Loucy (cell line): ENCODE results near the gene SUPT5H.
A peak's percentile ranks its signal among the peaks of the same experiment; 100 is the strongest.

Experiments used
- H2AFZ ChIP-seq: fragments of 200-600 bp; sonication (generic); 2 replicates; pipeline ENCODE4 v1.6.0; 2016; ENCODE audit warnings: antibody characterized with exemption, mild to moderate bottlenecking, low read length, moderate library complexity
- H3F3A ChIP-seq: fragments of 200-600 bp; 2 replicates; pipeline ENCODE4 v1.6.0; 2016; ENCODE audit warnings: antibody characterized with exemption, low read depth, mild to moderate bottlenecking
- H3K27me3 ChIP-seq: fragments of 200-600 bp; sonication (generic); 2 replicates; pipeline ENCODE4 v1.6.1; 2014; ENCODE audit warnings: low read length, mild to moderate bottlenecking; ENCODE audit not compliant: insufficient read depth, poor library complexity, severe bottlenecking
- H3K36me3 ChIP-seq: fragments of 200-600 bp; sonication (generic); 2 replicates; pipeline ENCODE4 v1.6.1; 2016; ENCODE audit warnings: low read length; ENCODE audit not compliant: insufficient read depth
- H3K4me1 ChIP-seq: fragments of 200-600 bp; sonication (generic); 2 replicates; pipeline ENCODE4 v1.5.1; 2014; ENCODE audit warnings: low read length, mild to moderate bottlenecking; ENCODE audit not compliant: insufficient read depth, poor library complexity, severe bottlenecking
- H3K4me2 ChIP-seq: fragments of 200-600 bp; sonication (generic); 2 replicates; pipeline ENCODE4 v1.6.0; 2014; ENCODE audit warnings: antibody characterized with exemption, low read length, low read depth, mild to moderate bottlenecking; ENCODE audit not compliant: poor library complexity, severe bottlenecking
- H3K4me3 ChIP-seq: fragments of 200-600 bp; sonication (generic); 2 replicates; pipeline ENCODE4 v1.5.1; 2014; ENCODE audit warnings: low read length, mild to moderate bottlenecking, mixed read lengths; ENCODE audit not compliant: poor library complexity, severe bottlenecking
- H3K79me2 ChIP-seq: fragments of 200-600 bp; sonication (generic); 2 replicates; pipeline ENCODE4 v1.6.1; 2014; ENCODE audit warnings: low read length; ENCODE audit not compliant: insufficient read depth
- H3K9ac ChIP-seq: fragments of 200-600 bp; sonication (generic); 2 replicates; pipeline ENCODE4 v1.6.0; 2014; ENCODE audit warnings: mild to moderate bottlenecking, low read depth, low read length, moderate library complexity; ENCODE audit not compliant: poor library complexity, severe bottlenecking
- H3K9me2 ChIP-seq: fragments of 200-600 bp; sonication (generic); replicated peaks from 2 replicates; pipeline ENCODE4 v1.6.1; 2016; ENCODE audit warnings: low read depth, low read length, mixed read lengths
- H3K9me3 ChIP-seq: fragments of 200-600 bp; sonication (generic); 2 replicates; pipeline ENCODE4 v1.6.1; 2014; ENCODE audit warnings: mild to moderate bottlenecking, antibody characterized with exemption, low read length, low read depth; ENCODE audit not compliant: insufficient read depth
- H4K20me1 ChIP-seq: fragments of 200-600 bp; sonication (generic); 2 replicates; pipeline ENCODE4 v1.6.0; 2014; ENCODE audit warnings: antibody characterized with exemption, low read length, mild to moderate bottlenecking; ENCODE audit not compliant: insufficient read depth, poor library complexity, severe bottlenecking
- CTCF ChIP-seq: fragments of 200-600 bp; sonication (generic); conservative IDR thresholded peaks from 2 replicates; pipeline ENCODE4 v1.5.1; 2014; ENCODE audit warnings: mild to moderate bottlenecking, antibody characterized with exemption, low read length
- EZH2phosphoT487 ChIP-seq: fragments of 200-600 bp; IDR thresholded peaks from 2 replicates; pipeline ENCODE4 v1.6.1; 2018; ENCODE audit warnings: antibody characterized with exemption, mild to moderate bottlenecking, moderate library complexity, borderline replicate concordance

SUPT5H gene

GRCh38 chr19:39430675-39431593, 14.4 kb upstream of the SUPT5H start:
- Histone ChIP-seq H3K9me2 (no peaks in the 10 kb centered on the region), H3K36me3 (peaks cover 30% of the 10 kb centered on the region), H3K9me3 (no peaks in the 10 kb centered on the region), H3K27me3 (peaks cover 5% of the 10 kb centered on the region), H3K79me2 (peaks cover 36% of the 10 kb centered on the region), H3F3A (no peaks in the 10 kb centered on the region), H4K20me1 (peaks cover 35% of the 10 kb centered on the region), H3K4me1 (peaks cover 18% of the 10 kb centered on the region), H3K9ac (no peak overlapping the region), H2AFZ (no peak overlapping the region), H3K4me3 (no peak overlapping the region), H3K4me2 (no peak overlapping the region)
- TF ChIP-seq CTCF, result no peak
- no peak for TF ChIP-seq EZH2phosphoT487

GRCh38 chr19:39432677-39433025, 12.7 kb upstream of the SUPT5H start:
- Histone ChIP-seq H3K9me3 (no peaks in the 10 kb centered on the region), H2AFZ (no peak overlapping the region), H3K4me3 (no peak overlapping the region), H3K4me2 (no peak overlapping the region), H3K4me1 (peaks cover 24% of the 10 kb centered on the region), H4K20me1 (peaks cover 35% of the 10 kb centered on the region), H3F3A (no peaks in the 10 kb centered on the region), H3K36me3 (peaks cover 30% of the 10 kb centered on the region), H3K9me2 (no peaks in the 10 kb centered on the region), H3K27me3 (peaks cover 5% of the 10 kb centered on the region), H3K9ac (no peak overlapping the region), H3K79me2 (peaks cover 43% of the 10 kb centered on the region)
- TF ChIP-seq EZH2phosphoT487 (no peak), CTCF (no peak)

- peak overlapping the region; percentile 92 for H3K4me2 ChIP-seq
- H3K9me3 ChIP-seq, result no peaks in the 10 kb centered on the region
- H3F3A ChIP-seq, result no peaks in the 10 kb centered on the region
- peak overlapping the region; percentile 100 for H3K9ac ChIP-seq
- peak overlapping the region; percentile 100 for H3K4me3 ChIP-seq
- H3K9me2 ChIP-seq, result no peaks in the 10 kb centered on the region
- no peak overlapping the region for H2AFZ ChIP-seq
- H3K79me2 ChIP-seq, result peaks cover 43% of the 10 kb centered on the region
- H3K27me3 ChIP-seq, result peaks cover 5% of the 10 kb centered on the region
- no peak for TF ChIP-seq EZH2phosphoT487
- no peak for TF ChIP-seq CTCF
- H4K20me1 ChIP-seq, result peaks cover 35% of the 10 kb centered on the region
- H3K4me1 ChIP-seq, result peaks cover 24% of the 10 kb centered on the region
- peaks cover 30% of the 10 kb centered on the region for H3K36me3 ChIP-seq
These were observed 11.8 kb upstream of the SUPT5H start for GRCh38 chr19:39433480-39434079.
